ENCODE results near the gene XRCC5.

The XRCC5 gene

DNA sequence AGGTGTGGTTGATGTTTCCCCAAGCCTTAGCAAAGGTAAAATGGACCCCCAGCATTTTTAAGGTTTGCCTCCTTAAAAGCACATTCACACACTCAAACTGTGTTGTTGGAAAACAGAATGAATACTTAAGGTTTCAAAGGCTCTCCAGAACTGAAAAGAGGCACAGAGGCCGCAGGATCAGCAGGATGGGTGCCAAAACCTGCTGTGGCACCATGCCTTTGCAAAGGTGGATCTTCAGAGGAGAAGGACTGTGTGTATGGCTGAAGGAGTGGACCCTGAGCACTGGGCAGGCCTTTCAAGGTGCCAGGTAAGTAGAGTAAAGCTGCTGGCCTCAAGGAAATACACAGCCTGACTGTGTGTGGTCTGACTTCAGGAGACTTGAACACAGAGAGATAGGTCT lies 127.3 kb downstream of the XRCC5 start:
- DNase-seq, result no peak

GRCh38 chr2:216242365-216242764 lies 133.2 kb downstream of the XRCC5 start:
- no peak for DNase-seq

DNA sequence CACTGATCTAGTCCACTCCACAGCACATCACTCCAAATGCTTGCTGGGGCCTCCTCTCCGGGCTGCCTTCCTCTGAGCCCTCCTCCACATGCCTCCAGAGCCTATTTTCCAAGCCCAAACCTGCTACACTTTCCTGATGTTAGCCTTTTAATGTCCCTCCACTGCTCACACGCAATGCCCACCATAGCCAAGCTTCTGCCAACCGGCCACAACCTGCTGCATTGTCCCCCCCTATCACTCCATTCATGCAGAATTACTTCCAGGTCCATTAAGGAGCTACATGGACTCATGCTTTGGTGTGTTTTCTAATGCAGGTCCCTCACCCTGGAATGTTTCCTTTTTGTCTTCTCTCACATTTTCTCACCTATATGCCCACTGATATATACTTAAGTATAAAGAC lies 133.9 kb downstream of the XRCC5 start:
- no peak for DNase-seq

DNA sequence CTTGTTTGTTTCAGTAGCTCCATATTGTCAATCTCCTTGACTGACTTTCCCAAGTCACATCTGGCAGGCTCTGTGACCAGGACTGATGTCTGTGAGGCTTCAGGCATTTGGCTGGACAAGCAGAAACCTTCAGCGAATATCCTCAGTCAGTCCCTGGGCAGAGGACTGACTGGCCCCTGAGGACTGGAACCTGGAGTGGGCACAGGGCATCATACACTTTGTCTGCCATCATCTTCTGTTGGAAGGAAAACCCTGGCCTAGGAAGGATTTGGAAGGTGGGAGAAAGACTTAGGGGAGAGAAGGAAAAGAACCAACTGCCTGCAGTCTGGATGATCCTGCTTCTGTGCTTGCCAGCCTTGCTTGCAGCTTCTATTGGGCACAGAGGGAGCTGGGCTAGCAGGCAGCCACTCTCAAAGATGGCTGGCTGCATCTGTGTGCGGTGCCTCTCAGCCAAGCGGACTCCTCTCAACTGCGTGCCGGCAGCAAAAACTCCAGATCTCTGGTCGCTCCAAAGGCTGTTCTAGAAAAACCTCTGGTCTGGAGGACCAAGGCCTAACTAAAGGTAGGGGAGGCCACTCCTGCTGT lies 136.3 kb downstream of the XRCC5 start:
- DNase-seq, result no peak

GRCh38 chr2:216246766-216247165 lies 137.6 kb downstream of the XRCC5 start:
- DNase-seq, result no peak

Measured in activated CD4-positive, alpha-beta T cell treated with anti-CD3 and anti-CD28 coated beads, Interleukin-2, amount 50 U/mL, for 4 hours (primary cell).